SK-N-MC (cell line): ENCODE data around the gene KLK7.

Experiments used
- EZH2 ChIP-seq: fragments of 200-600 bp; sonication (generic); IDR thresholded peaks from one replicate; pipeline ENCODE4 v1.6.1; 2017; ENCODE audit warnings: antibody characterized with exemption
- POLR2AphosphoS5 ChIP-seq: IDR thresholded peaks from 2 replicates; pipeline ENCODE4 v1.6.1; 2012; ENCODE audit warnings: mild to moderate bottlenecking, low read depth, low read length, borderline replicate concordance

DNA sequence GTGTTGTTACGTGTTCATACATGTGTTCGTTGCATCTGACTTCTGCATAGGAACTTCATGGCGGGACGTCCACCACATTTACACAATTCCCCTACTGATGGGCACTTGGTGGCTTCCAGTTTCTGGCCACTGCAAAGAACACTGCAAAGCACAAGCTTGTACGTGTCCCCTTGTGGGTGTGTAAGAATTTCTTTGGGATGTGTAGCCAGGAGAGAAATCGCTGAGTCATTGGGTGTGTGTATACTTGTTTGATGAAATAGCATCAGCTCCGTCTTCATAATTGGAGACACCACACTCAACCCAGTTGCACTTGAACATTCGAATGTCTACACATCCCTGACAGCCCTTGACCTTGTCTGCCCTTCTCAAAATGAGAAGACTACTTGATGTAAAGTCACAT is 50.1 kb downstream of the KLK7 start:
- TF ChIP-seq EZH2: no peak
- TF ChIP-seq POLR2AphosphoS5: no peak
